Mammary epithelial cell (primary cell): ENCODE results near the gene UBD.

ENCODE experiments used
- EZH2 ChIP-seq: IDR thresholded peaks from 2 replicates; pipeline ENCODE4 v1.6.1; 2012; ENCODE audit warnings: low read length, inconsistent platforms, borderline replicate concordance
- TF ChIP-seq, protein P1 (sequence below), 2 donors: IDR thresholded peaks in 1 of 2; conservative IDR thresholded peaks in 1 of 2; 2 replicates each; pipeline ENCODE4 v1.5.1; 2011 to 2012; ENCODE audit warnings: inconsistent platforms in 2 of 2, low read length in 2 of 2, mild to moderate bottlenecking in 2 of 2, control low read depth in 1 of 2, low read depth in 1 of 2; ENCODE audit not compliant: insufficient read depth in 1 of 2; ENCODE audit errors: extremely low read depth in 1 of 2

DNA sequence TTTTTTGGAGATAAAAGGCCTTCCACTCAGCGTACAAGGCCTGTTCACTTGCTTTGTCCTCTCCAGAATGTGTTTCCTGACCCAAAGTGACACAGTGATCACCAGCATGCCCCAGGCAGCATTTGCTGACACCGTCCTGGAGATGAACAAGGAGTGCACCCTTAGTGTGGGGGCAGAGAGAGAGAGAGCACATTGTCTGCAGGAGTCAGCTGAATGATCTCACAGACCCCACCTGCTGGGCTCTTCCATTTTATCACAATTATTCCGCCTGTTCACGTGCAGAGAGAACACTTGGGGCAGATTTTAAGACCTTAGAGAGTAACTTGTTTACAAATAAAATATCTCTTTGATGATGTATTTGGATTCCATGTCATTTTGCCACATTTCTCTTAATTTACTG is 49.3 kb downstream of the UBD start:
- TF ChIP-seq, protein P1, sequence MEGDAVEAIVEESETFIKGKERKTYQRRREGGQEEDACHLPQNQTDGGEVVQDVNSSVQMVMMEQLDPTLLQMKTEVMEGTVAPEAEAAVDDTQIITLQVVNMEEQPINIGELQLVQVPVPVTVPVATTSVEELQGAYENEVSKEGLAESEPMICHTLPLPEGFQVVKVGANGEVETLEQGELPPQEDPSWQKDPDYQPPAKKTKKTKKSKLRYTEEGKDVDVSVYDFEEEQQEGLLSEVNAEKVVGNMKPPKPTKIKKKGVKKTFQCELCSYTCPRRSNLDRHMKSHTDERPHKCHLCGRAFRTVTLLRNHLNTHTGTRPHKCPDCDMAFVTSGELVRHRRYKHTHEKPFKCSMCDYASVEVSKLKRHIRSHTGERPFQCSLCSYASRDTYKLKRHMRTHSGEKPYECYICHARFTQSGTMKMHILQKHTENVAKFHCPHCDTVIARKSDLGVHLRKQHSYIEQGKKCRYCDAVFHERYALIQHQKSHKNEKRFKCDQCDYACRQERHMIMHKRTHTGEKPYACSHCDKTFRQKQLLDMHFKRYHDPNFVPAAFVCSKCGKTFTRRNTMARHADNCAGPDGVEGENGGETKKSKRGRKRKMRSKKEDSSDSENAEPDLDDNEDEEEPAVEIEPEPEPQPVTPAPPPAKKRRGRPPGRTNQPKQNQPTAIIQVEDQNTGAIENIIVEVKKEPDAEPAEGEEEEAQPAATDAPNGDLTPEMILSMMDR (conservative IDR thresholded peaks at IDR 0.05 in 1 of 2, IDR thresholded peaks at IDR 0.05 in 1 of 2; ENCODE audit: extremely low read depth in 1 of 2, insufficient read depth in 1 of 2, low read depth in 1 of 2, low read length in 2 of 2) = no peak
- no peak for TF ChIP-seq EZH2
